Measurements from ENCODE around the gene ADGRL3.

DNA sequence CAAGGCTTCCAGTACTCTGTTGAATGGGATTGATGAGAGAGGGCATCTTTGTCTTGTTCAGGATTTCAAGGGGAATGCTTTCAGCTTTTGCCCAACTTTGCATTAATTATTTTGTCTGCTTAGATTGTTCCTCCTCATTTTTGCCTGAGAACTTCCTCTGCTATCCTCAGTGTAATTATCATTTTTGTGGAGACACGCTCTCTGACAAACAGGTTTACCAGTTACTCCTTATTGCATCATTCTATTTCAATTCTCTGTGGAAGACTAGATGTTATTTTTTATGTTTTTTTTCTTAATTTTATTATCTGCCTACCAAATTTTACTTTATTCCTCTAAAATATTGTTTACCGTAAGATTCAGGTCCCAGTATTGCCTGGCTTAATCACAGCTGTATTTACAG is 349.2 kb downstream of the ADGRL3 start:
- TF ChIP-seq, protein P1, sequence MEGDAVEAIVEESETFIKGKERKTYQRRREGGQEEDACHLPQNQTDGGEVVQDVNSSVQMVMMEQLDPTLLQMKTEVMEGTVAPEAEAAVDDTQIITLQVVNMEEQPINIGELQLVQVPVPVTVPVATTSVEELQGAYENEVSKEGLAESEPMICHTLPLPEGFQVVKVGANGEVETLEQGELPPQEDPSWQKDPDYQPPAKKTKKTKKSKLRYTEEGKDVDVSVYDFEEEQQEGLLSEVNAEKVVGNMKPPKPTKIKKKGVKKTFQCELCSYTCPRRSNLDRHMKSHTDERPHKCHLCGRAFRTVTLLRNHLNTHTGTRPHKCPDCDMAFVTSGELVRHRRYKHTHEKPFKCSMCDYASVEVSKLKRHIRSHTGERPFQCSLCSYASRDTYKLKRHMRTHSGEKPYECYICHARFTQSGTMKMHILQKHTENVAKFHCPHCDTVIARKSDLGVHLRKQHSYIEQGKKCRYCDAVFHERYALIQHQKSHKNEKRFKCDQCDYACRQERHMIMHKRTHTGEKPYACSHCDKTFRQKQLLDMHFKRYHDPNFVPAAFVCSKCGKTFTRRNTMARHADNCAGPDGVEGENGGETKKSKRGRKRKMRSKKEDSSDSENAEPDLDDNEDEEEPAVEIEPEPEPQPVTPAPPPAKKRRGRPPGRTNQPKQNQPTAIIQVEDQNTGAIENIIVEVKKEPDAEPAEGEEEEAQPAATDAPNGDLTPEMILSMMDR (conservative IDR thresholded peaks at IDR 0.05), result no peak
- no peak for TF ChIP-seq ZFX (IDR thresholded peaks at IDR 0.05)
